GM12872 (cell line): ENCODE data around the gene WNT6.

ENCODE experiments used
- TF ChIP-seq, protein P1 (sequence below): IDR thresholded peaks from 3 replicates; pipeline ENCODE4 v1.5.1; 2011; ENCODE audit warnings: low read depth, mild to moderate bottlenecking, low read length, moderate library complexity; ENCODE audit not compliant: insufficient read depth

Gene WNT6

DNA sequence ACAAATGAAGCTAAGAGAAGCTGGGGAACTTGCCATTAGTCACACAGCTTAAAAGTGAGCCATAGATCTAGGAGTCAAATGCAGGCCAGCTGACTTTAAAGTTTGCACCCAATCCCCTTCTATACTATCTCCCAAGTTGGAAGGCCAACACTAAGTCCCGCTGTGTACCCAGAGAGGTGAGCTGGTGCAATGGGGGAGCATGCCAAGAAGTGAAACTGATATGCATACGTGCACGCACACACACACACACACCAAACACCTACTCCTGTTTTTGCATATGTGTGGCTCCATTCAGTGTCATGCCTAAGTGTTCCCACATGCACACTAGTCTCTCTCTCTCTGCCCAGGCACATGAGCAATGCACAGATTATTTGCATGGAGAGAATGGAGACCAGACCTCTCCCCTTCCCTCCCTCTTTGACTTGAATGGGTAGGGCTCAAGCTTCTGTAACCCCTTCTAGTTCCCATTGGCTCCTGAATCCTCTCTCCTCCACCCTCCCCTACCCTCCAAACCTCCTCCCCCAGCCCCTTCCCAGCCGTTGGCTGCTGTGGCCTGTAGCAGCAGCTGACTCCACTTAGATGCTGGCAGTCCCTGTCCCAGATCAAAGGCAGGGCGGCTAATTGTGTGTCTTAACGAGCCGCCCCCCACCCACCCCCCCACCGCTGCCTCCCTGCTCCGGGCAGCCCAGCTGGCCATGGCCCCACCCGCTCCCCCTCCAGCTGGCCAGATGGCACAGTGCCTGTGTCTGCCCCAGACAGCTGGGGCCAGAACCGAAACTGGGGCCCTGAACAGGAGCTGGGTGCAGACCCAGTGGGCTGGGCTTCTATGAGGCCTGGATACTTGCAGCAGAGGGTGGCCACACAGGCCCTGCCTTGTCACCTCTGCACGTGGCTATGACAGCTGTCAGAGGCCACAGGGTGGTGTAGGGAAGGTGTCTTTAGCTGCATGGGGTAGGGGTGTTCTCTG lies 26.7 kb downstream of the WNT6 start:
- TF ChIP-seq, protein P1, sequence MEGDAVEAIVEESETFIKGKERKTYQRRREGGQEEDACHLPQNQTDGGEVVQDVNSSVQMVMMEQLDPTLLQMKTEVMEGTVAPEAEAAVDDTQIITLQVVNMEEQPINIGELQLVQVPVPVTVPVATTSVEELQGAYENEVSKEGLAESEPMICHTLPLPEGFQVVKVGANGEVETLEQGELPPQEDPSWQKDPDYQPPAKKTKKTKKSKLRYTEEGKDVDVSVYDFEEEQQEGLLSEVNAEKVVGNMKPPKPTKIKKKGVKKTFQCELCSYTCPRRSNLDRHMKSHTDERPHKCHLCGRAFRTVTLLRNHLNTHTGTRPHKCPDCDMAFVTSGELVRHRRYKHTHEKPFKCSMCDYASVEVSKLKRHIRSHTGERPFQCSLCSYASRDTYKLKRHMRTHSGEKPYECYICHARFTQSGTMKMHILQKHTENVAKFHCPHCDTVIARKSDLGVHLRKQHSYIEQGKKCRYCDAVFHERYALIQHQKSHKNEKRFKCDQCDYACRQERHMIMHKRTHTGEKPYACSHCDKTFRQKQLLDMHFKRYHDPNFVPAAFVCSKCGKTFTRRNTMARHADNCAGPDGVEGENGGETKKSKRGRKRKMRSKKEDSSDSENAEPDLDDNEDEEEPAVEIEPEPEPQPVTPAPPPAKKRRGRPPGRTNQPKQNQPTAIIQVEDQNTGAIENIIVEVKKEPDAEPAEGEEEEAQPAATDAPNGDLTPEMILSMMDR: no peak

DNA sequence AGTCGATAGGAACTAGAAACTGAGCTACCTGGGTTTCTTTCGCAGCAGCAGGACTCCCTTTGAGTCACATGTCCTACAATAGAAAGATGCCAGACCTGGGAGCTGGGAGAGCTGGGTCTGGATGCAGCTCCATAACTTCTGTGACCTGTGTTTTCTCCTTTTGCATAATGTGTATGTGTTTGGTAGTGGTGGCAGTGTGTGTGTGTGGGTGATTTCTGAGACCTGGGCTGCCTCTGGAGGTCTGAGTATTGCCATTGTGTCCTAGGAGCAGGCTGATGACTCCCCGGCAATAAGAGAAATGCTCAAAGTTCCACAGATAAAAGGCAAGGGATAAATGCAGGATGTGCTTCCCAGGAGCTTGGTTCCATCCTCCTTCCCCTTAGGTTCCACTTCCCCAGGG lies 27.5 kb downstream of the WNT6 start:
- TF ChIP-seq, protein P1: no peak

DNA sequence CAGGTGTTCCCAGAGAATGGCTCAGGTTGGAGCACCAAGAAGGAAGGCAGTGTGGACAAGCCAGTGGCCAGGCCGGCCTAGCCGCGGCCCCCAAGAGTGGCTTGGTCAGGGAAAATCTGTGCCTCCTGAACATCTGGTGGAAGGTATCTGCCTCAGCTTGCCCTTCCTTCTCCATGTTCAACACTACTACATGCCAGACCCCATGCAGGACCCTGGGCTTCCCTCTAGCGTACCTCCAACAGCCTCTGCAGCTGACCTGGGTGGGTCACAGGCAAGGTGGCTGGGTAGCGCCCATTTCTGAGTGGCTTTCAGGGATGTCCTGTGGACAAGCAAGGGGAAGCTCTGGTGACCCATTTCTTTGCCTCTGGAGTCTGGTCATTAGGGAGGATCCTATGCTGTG lies 28.7 kb downstream of the WNT6 start:
- TF ChIP-seq, protein P1: no peak

DNA sequence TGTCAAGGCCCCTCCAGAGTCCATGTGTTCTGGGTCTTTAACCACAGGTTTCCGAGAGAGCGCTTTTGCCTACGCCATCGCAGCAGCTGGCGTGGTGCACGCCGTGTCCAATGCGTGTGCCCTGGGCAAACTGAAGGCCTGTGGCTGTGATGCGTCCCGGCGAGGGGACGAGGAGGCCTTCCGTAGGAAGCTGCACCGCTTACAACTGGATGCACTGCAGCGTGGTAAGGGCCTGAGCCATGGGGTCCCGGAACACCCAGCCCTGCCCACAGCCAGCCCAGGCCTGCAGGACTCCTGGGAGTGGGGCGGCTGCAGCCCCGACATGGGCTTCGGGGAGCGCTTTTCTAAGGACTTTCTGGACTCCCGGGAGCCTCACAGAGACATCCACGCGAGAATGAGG lies 30.3 kb downstream of the WNT6 start:
- TF ChIP-seq, protein P1: no peak

DNA sequence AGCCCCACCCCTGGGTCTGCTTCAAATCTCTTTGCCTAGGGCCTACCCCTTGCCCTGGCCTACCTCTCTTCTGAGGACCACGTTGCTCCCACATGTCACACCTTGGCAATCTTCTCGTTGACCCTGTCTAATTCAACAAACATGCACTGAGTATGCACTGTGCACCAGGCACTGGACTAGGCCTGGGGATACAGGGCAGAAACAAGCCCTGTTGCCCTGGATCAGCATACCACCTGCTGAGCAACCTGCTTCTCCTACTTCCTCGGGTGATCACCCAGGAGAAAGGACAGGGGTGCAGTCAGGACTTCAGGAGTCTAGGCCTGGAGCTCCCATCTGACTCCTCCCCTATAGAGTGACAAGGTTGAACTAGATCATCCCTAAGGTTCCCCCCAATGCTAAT lies 30.8 kb downstream of the WNT6 start:
- TF ChIP-seq, protein P1: no peak

DNA sequence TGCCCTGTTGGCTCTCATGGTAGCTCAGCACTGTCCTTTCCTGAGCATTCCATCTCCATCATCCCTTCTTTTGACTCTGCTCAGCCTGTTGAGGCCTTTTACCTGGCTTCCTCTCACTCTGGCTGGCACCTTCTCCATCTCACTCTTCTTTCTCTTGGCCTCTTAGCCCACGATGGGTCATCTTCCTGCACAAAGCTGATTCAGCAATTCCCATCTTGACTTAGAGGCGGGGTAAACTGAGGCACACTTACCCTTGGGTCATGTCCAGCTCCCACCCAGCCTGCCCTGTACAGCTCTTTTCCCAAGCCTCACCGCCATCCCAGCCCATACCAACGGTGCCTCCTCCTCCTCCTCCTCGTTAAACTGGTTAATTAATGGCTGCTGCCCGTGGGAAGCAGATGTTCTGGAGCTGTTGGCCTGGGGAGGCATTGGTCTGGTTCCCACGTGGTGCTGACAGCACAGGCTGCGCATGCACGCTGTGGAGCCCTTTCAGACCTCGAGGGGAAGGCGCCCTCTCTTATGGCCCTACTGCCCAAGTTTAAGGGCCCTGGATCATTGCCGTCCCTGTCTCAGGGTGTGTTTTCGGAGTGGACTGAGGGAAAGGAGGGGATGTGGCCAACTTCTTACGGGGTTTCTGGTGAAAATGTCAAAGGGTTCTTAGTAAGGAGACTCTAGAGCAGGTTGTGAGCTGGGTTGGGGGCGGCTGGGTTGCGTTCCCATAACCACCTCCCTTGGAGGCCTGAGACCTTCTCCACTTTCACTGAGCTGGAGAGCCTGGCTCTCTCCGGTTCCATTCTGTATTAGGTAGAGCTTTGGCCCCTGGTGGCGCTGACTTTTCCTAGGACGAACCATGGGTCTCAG lies 31.9 kb downstream of the WNT6 start:
- TF ChIP-seq, protein P1: no peak

DNA sequence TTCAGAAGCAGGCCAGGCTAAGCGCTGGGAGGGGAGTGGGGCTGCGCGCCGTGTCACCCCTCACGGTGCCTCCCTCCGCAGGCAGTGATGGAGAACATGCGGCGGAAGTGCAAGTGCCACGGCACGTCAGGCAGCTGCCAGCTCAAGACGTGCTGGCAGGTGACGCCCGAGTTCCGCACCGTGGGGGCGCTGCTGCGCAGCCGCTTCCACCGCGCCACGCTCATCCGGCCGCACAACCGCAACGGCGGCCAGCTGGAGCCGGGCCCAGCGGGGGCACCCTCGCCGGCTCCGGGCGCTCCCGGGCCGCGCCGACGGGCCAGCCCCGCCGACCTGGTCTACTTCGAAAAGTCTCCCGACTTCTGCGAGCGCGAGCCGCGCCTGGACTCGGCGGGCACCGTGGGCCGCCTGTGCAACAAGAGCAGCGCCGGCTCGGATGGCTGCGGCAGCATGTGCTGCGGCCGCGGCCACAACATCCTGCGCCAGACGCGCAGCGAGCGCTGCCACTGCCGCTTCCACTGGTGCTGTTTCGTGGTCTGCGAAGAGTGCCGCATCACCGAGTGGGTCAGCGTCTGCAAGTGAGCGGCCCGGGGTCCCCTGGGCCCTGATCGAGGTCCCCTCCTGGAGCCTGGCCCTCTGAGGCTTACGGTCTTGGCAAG lies 33.2 kb downstream of the WNT6 start:
- TF ChIP-seq, protein P1: peak; percentile 69
